H7 (cell line): ENCODE data around the gene LTBP4. TPM values are rescaled to one million over a fixed set of nuclear protein-coding genes. Genes with fewer than 3 reads are reported as not detected.
A peak's percentile ranks its signal among the peaks of the same experiment; 100 is the strongest.

ENCODE experiments used
- DNase-seq: peaks from one replicate; pipeline ENCODE4 v3.0.0; 2012
- H3K27me3 ChIP-seq: 2 replicates; pipeline ENCODE4 v1.6.0; 2011; ENCODE audit warnings: mild to moderate bottlenecking, low read length; ENCODE audit not compliant: control insufficient read depth, insufficient read depth
- H3K36me3 ChIP-seq: replicated peaks from 2 replicates; pipeline ENCODE4 v1.5.1; 2011; ENCODE audit warnings: low read length; ENCODE audit not compliant: control insufficient read depth, insufficient read depth
- H3K4me3 ChIP-seq: 2 replicates; pipeline ENCODE4 v1.5.1; 2011; ENCODE audit warnings: low read depth, mild to moderate bottlenecking, control low read depth, low read length, moderate library complexity; ENCODE audit not compliant: insufficient read depth
- total RNA-seq: library from RNA; depleted of rRNA; stranded (reverse); fragments of >200 nt; shearing (Covaris generic); gene quantifications from 2 replicates; pipeline ENCODE4 v1.2.3, GENCODE V29; 2014

LTBP4 gene
- total RNA-seq, 1 experiment from 2014 or later = 54.6 TPM

DNA sequence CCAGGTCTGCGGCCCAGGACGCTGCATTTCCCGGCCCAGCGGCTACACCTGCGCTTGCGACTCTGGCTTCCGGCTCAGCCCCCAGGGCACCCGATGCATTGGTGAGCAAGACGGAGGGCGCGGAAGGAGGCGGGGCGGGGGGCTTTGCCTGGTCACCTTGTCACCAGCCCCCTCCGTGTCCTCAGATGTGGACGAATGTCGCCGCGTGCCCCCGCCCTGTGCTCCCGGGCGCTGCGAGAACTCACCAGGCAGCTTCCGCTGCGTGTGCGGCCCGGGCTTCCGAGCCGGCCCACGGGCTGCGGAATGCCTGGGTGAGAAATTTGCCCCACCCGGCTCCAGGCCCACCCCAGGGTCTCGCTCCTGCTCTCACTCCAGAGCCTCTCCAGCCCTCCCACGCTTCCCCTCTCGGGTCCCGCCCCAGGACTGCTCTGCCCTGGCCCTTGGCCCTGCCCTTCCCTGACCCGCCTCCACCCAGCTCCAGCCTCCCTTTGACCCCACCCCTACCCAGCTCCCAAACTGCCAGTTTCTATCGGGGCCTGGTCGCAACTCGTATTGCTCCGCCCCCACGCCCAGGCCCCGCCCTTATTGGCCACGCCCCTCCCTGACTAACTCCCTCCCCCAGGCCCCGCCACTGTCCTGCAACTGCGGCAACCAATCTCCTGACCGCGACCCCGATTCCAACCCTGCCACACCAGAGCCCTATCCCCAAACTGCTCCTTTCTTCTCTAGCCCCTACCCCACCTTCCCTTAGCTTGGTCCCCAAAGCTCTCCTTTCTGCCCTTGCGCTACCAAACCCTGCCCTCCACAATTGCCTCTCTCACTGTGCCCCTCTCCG lies 8.6 kb downstream of the LTBP4 start:
- H3K4me3 ChIP-seq = peak overlapping the region; percentile 57
- peak; percentile 100 for DNase-seq
- no peaks in the 10 kb centered on the region for H3K36me3 ChIP-seq
- H3K27me3 ChIP-seq = peaks cover 63% of the 10 kb centered on the region

DNA sequence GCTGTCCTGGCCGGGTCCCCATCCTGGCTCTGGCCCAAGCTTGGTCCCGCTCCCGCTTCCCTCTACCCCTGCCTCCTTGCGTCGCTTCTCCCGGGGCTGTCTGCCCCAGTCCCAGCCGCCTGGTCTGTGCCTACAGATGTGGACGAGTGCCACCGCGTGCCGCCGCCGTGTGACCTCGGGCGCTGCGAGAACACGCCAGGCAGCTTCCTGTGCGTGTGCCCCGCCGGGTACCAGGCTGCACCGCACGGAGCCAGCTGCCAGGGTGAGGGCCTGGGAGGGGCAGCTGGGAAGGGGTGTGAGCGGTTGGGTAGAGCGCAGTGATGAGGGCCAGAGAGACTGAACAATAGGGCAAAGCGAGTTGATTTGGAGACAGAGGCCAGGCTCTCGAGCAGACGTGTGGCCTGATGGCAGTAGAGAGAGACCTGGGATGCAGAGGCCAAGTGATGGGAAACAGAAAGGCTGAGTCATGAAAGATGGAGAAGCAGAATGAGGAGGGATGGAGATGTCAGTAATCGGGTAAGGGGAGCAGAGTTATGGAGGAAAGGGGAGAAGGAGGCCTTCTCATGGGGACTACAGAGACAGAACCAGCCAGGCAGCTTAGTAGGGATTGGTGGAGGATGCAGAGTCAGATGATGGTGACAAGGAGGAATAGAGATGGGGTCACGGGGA lies 9.4 kb downstream of the LTBP4 start:
- H3K27me3 ChIP-seq = peaks cover 57% of the 10 kb centered on the region
- H3K4me3 ChIP-seq = peak overlapping the region; percentile 27

DNA sequence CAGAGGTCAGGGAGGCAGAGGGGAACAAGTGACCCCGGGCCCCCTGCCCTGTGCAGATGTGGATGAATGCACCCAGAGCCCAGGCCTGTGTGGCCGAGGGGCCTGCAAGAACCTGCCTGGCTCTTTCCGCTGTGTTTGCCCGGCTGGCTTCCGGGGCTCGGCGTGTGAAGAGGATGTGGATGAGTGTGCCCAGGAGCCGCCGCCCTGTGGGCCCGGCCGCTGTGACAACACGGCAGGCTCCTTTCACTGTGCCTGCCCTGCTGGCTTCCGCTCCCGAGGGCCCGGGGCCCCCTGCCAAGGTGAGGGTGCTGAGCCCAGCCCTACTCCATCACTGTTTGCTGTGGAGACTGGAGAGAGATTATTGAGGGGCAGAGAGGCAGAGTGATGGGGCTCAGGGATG lies 9.9 kb downstream of the LTBP4 start:
- peaks cover 56% of the 10 kb centered on the region for H3K27me3 ChIP-seq
- H3K4me3 ChIP-seq = no peak overlapping the region
- H3K36me3 ChIP-seq = peaks cover 2% of the 10 kb centered on the region
- DNase-seq = no peak

More for the DNA sequence above, 9.4 kb downstream of the LTBP4 start:
- no peaks in the 10 kb centered on the region for H3K36me3 ChIP-seq
- DNase-seq = no peak

DNA sequence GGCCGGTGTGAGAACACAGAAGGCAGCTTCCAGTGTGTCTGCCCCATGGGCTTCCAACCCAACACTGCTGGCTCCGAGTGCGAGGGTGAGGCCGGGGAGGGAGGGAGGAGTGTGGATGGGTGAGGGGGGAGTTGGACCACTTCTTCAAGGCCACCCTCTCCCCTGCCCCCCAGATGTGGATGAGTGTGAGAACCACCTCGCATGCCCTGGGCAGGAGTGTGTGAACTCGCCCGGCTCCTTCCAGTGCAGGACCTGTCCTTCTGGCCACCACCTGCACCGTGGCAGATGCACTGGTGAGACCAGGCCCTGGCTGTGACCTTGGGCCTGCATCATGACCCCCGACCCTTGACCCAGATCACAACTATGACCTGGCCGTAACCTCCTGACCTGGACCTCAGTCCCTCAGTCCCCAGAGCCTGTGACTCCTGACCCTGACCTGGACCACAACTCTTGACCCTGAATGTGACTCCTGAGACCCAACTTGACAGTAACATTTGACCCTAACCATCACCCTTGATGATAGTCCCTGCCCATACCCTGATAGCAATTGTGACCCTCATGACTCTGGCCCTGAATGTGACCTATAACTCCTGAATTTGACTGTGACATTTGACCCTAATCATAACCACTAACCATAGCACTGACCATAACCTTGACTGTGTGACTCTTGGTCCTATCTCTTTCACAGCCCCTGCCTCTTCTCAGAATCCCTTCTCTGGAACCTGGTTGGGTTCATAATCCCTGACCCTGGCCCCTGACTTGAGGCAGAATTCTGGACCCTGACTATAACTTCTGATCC lies 10.9 kb downstream of the LTBP4 start:
- no peak overlapping the region for H3K4me3 ChIP-seq
- peaks cover 49% of the 10 kb centered on the region for H3K27me3 ChIP-seq
- no peak for DNase-seq
- peaks cover 2% of the 10 kb centered on the region for H3K36me3 ChIP-seq

DNA sequence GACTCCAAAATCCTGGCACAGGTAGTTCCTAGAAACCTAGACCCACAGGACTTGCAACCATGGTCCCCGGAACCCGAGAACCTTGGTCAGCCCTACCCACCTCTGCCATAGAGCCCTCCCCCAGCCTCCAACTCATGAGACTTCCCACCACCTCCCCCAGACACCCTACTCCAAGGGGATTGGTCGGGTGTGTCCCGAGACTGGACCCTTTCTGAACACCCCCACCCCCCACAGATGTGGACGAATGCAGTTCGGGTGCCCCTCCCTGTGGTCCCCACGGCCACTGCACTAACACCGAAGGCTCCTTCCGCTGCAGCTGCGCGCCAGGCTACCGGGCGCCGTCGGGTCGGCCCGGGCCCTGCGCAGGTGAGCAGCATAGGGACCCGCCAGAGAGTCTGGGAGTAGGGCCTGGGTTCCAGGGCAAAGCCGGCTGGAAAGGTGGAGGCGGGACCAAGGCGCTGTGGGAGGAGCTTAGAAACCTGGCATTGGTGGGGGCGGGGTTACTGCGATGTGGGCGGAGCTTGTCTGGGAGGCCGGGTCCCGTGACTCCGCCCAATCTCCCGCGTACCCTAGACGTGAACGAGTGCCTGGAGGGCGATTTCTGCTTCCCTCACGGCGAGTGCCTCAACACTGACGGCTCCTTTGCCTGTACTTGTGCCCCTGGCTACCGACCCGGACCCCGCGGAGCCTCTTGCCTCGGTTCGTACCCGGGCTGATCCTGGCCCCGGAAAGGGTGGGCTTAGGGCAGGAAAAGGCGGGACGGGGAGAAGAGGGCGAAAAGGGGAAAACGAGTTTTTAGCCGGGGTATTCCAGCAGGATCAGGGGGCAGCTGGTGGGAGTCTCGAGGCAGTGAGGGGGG lies 11.9 kb downstream of the LTBP4 start:
- Histone ChIP-seq H3K27me3 (peaks cover 40% of the 10 kb centered on the region), H3K4me3 (peak overlapping the region; percentile 84), H3K36me3 (peaks cover 2% of the 10 kb centered on the region)
- DNase-seq = peak; percentile 98

DNA sequence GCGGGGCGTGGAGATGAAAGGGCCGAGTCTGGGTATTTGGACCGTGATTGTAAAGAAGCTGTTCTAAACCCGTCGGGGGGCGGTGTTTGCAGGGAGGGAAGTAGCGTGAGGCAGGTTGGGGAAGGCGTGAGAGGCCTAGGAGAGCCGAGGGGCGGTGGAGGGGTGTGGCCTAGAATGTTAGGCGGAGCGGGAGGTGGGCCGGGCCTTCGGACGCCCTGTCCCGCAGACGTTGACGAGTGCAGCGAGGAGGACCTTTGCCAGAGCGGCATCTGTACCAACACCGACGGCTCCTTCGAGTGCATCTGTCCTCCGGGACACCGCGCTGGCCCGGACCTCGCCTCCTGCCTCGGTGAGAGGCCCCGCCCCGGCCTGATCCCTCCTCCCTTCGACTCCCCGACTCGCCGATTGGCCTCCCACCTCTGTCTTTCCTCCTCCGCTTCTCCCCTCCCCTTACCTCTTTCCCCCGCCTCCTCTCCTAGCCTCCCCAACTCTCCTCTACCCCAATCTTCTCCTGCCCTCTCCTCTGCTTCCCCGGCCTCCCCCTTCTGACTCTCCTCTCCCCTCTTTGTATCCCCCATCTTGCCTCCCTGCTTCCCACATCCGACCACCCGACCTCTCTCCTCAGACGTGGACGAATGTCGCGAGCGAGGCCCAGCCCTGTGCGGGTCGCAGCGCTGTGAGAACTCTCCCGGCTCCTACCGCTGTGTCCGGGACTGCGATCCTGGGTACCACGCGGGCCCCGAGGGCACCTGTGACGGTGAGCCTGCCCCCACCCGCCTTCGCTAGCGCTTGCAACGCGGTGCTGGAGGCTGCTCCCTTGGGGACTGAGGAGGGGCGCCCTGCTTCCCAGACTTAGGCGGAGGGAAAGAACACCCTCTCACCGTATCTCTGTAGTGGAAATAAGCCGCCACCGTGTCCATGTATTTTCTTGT lies 12.8 kb downstream of the LTBP4 start:
- peaks cover 2% of the 10 kb centered on the region for H3K36me3 ChIP-seq
- peaks cover 32% of the 10 kb centered on the region for H3K27me3 ChIP-seq
- peak overlapping the region; percentile 84 for H3K4me3 ChIP-seq
- peak; percentile 97 for DNase-seq

DNA sequence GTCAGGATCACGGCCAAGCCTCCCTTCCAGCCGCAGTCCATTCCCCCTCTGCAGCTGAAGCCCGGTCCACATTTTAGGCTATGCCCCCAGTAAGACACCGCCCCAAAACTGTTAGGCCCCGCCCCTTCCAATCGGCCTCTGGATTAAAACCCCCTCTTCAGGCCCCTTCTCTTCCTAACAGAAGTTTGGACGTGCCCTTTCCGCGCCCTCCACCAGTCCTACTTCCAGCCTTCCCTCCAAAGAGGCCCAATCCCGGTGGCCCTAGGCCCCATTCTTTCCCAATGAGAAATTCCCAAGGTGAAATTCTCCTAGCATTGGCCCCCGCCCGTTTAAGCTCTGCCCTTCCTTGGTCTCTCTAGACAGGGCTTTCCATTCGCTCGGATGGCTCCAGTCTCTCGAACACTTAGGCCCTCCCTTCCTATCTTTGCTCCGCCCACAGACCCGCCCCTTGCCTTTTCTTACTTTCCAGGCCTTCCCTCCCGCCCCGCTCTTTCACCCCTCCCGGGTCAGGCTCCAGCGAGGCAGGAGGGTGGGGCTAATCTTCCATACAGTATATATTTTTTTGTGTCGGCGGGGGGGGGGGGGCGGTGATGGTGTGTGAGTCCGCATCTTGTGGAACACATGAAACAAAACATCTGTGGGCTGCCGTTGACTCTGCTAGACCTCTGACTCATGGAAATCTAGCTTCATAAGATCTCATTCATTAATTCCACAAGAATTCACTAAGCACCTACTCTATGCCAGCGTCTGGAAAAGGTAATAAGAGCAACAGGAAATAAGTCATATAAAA lies 13.6 kb downstream of the LTBP4 start:
- H3K36me3 ChIP-seq = peaks cover 11% of the 10 kb centered on the region
- peaks cover 24% of the 10 kb centered on the region for H3K27me3 ChIP-seq
- H3K4me3 ChIP-seq = peak overlapping the region; percentile 84
- DNase-seq = peak; percentile 96

DNA sequence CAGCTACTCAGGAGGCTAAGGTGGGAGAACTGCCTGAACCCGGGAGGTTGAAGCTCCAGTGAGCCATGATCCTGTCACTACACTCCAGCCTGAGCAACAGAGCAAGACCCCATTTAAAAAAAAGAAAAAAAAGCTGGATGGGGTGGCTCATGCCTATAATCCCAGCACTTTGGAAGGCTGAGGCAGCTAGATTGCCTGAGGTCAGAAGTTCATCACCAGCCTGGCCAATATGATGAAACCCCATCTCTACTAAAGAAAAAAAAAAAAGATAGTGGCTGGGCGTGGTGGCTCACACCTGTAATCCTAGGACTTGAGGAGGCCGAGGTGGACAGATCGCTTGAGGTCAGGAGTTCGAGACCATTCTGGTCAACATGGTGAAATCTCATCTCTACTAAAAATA lies 15.0 kb downstream of the LTBP4 start:
- peaks cover 12% of the 10 kb centered on the region for H3K36me3 ChIP-seq
- H3K27me3 ChIP-seq = peaks cover 14% of the 10 kb centered on the region
- DNase-seq = no peak
- no peak overlapping the region for H3K4me3 ChIP-seq

DNA sequence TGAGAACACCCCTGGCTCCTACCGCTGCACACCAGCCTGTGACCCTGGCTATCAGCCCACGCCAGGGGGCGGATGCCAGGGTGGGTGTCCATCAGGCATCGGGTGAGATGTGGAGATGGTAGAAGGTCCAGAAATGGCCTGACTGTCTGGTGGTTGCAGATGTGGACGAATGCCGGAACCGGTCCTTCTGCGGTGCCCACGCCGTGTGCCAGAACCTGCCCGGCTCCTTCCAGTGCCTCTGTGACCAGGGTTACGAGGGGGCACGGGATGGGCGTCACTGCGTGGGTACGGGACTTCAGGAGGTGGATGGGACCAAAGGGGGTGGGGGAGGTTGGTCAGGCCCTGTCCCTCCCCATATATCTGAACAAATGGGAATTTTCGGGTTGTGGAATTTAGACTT lies 15.8 kb downstream of the LTBP4 start:
- no peak for DNase-seq
- H3K36me3 ChIP-seq = peaks cover 15% of the 10 kb centered on the region
- H3K4me3 ChIP-seq = no peak overlapping the region
- peaks cover 8% of the 10 kb centered on the region for H3K27me3 ChIP-seq

DNA sequence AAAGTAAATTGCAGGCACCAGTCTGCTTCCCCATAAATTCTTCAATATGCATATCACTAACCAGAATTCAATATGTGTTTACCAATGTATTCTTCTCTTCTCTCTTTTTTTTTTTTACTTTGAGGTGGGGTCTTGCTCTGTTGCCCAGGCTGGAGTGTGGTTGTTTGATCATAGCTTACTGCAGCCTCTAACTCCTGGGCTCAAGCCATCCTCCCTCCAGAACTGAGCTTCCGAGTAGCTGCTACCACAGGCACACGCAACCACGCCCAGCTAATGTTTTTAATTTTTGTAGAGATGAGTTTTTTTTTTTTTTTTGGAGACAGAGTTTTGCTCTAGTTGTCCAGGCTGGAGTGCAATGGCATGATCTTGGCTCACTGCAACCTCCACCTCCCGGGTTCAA lies 16.8 kb downstream of the LTBP4 start:
- H3K36me3 ChIP-seq = peaks cover 17% of the 10 kb centered on the region

DNA sequence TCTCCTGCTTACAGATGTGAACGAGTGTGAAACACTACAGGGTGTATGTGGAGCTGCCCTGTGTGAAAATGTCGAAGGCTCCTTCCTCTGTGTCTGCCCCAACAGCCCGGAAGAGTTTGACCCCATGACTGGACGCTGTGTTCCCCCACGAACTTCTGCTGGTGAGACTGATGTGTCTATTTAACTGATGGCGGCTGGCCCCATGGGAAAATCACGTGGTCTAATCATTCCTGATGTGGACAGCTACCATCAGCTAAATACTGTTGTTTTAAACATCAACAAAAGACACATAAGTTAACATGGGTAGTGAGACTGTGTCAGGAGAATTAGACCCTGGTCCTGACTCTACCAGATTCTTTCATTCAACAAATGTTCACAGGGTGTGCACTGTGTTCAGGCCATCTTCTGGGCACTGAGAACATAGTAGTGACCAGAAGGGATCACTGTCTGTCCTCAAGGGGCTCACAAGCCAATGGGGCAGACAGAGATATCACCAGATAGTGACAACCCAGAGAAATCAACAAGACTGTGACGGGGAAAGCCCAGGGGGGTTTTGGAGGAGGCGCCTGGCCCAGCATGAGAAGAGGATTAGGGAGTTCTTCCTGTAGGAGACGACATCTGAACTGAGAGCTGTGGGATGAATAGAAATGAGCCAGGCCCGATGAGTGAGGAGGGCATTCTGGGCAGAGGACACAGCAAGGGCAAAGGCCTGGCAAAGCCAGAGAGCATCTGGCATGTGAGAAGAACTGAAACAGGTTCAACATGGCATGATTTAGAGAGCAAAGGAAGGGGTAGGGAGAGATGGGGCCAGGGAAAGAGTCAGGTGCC lies 18.4 kb downstream of the LTBP4 start:
- no peak overlapping the region for H3K4me3 ChIP-seq
- H3K27me3 ChIP-seq = no peaks in the 10 kb centered on the region
- H3K36me3 ChIP-seq = peaks cover 17% of the 10 kb centered on the region
- DNase-seq = no peak

More for the DNA sequence above, 16.8 kb downstream of the LTBP4 start:
- no peaks in the 10 kb centered on the region for H3K27me3 ChIP-seq
- no peak for DNase-seq
- no peak overlapping the region for H3K4me3 ChIP-seq

DNA sequence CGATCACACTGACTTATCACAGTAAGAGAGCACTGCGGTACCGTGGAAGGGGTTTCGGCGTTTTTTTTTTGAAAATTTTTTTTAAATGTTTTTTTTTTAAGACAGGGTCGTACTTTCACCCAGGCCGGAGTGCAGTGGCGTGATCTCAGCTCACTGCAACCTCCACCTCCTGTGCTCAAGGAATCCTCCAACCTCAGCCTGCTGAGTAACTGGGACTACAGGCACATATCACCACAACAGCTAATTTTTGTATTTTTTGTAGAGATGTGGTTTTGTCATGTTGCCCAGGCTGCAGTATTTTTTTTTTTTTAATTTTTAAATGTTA lies 19.0 kb downstream of the LTBP4 start:
- H3K27me3 ChIP-seq = no peaks in the 10 kb centered on the region
- no peak overlapping the region for H3K4me3 ChIP-seq
- no peak for DNase-seq
- peaks cover 20% of the 10 kb centered on the region for H3K36me3 ChIP-seq
